GM10847 (cell line): ENCODE data around the gene NCKAP5L.

Source experiments
- POLR2A ChIP-seq: IDR thresholded peaks from 2 replicates; pipeline ENCODE4 v1.6.1; 2011; ENCODE audit not compliant: insufficient read length; ENCODE audit errors: extremely low read depth

NCKAP5L gene

DNA sequence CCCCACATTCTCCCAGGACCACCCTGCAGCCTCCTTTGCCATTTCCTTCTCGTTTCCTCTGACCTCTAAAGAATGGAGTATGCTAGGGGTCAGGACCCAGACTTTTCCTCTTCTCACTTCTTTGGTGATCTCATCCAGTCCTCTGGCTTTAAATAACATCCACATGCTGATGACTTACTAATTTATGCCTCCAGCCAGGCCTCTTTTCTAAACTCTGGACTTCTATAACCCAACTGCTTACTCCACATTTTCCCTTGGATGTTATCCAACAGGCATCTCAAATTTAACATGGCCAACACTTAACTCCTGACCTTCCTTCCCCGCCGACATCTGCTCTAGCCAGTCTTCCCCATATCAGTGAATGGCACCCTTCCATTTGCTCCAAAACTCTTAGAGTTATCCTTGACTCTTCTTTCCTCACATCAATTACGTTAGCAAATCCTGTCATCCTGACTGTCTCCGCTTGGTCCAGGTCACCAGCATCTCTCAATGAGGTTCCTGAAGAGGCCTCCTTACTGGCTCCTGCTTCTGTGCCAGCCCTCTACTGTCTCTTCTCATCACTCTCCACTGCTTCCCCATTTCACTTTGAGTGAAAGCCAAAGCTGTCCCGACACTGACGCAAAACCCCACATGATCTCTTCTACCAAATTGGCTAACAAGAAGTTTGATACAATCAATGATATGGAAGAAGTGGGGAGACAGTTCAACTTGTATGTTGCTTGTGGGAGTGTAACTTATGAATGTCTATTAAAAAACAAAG lies 44.1 kb downstream of the NCKAP5L start:
- TF ChIP-seq POLR2A = no peak

DNA sequence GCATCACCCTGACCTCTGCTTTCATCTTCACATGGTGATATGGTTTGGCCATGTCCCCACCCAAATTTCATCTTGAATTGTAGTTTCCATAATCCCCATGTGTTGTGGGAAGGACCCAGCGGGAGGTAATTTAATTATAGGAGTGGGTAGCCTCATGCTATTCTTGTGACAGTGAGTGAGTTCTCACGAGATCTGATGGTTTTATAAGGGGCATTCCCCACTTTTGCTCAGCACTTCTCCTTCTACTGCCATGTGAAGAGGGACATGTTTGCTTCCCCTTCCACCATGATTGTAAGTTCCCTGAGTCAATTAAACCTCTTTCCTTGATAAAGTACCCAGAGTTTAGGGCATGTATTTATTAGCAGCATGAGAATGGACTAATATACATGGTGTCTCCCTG lies 48.6 kb downstream of the NCKAP5L start:
- no peak for TF ChIP-seq POLR2A

DNA sequence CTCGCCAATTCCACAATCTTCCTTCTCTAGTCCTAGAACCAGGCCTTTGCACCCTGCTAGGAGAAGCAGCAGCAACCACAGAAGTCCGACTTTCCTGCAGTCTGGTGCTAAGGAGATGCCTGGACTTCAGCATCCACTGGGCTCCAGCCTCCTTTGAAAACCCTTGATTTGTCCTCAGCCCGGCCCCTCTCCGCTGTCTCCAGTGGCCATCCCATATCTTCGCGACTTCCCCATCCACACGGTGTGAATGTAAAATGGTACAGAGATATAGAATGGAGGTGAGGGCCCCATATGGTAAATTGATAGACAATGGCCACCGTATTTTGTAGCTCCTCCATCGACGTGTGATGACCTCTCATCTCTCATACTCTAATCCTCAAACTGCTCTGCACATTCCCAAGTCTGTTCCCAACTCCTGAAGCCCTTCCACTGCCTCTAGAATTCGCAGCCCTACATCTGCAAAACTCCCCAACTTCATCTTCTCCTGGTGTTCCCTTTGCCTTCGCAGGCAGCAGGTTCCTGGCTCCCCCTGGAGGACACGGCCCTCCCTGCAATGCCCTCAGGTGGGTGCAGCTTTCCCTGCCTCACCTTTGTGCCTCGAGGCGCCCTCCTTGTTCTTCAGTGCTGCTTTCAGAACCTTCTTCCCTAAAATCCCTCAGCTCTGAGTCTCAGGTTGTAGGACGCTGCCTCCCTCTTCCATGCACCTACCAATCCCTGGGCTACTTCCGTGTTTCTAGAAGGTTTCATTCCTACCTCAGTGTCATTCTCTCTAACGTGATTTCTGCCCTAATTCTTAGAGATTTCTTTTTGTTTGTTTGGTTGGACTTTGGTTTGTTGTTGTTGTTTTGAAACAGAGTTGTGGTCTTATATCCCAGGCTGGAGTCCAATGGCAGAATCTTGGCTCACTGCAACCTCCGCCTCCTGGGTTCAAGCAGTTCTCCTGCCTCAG lies 50.1 kb downstream of the NCKAP5L start:
- TF ChIP-seq POLR2A = no peak

DNA sequence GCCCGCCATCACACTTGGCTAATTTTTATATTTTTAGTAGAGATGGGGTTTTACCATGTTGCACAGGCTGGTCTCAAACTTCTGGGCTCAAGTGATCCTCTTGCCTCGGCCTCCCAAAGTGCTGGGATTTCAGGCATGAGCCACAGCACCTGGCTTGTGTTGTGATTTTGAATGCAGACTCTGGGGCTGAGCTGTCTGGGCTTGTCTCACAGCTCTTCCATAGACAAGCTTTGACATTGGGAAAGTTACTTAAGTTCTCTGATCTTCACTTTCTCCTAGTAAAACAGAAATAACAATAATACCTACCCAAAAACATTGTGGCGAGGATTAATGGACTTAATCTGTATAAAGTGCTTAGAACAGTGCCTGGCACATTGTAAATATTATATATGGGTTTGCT lies 50.9 kb downstream of the NCKAP5L start:
- no peak for TF ChIP-seq POLR2A

DNA sequence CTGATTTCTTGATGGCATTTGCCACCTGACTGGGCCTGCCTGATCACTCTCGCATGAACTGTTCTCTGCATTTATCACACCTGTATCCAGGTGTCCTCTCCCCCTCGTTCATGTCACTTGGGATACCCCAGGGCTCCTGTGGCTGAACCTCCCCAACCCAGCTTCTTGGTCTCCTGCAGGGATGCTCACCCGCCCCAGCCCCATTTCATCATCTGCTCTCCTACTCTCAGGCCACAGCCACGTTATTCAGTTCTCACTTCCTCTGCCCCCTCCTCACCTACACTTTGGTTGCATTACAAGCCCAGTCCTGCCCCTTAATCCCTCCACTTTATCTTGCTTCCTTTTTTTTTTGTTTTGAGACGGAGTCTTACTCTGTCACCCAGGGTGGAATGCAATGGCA lies 51.4 kb downstream of the NCKAP5L start:
- no peak for TF ChIP-seq POLR2A

DNA sequence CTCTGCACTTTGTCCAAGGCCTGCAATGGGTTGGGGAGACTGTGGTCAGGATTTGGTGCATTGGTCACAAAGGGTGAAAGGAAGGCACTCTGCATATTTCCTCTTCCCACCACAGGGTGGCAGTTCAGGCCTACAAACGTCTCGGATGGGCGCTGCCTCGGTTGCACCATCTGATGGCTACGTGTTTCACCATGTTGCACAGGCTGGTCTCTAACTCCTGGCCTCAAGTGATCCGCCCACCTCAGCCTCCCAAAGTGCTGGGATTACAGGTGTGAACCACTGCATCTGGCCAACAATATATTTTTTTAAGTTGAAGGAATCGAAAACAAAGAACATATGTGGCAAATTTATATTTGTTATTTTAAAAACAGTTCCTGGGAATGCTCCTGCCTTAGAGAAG lies 51.8 kb downstream of the NCKAP5L start:
- TF ChIP-seq POLR2A = no peak

DNA sequence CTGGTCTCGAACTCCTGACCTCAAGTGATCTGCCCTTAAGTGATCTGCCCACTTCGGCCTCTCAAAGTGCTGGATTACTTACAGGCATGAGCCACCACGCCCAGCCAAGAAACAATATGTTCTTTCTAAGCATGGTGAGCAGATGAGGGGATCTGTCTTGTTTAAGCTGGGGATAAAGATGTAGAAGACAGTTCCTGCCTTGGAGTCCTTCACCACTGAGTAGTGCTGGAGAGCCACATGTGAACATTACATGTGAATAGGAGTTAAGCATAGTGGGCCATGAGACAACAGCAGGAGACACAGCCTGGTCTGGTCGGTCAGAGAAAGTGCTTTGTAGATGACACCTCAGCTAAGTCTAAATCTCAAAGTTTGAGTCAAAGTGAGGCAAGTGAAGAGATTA lies 60.9 kb downstream of the NCKAP5L start:
- no peak for TF ChIP-seq POLR2A

DNA sequence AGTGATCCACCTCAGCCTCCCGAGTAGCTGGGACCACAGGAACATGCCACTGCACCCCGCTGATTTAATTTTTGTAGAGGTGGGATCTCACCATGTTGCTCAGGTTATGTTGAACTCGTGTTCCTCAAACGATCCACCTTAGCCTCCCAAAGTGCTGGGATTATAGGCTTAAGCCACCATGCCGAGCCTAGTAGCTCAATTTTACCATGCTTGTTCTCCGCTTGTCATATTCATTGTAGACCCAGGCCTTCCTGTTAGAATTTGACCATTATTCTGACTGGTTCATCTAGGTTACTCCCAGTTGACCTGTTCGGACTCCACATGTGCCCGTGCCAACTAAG lies 62.1 kb downstream of the NCKAP5L start:
- no peak for TF ChIP-seq POLR2A

DNA sequence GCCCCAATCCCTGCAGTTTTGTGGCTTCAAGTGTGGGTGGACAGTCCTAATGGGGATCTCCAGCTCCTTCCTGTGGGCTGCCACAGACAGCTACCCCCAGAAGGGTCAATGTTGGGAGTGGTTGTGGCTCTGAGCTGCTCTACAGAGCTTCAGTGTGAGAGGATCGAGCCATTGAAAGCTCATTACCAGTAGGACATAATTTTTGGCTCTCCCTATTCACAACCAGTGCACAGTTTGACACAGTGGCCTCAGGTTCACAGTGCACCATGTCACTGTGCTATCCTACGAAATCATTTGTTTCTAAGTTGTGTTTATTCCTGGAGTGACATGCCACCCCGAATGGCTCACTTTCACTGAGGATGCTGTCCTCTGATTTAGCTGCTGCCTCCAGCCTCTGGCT lies 64.1 kb downstream of the NCKAP5L start:
- no peak for TF ChIP-seq POLR2A

DNA sequence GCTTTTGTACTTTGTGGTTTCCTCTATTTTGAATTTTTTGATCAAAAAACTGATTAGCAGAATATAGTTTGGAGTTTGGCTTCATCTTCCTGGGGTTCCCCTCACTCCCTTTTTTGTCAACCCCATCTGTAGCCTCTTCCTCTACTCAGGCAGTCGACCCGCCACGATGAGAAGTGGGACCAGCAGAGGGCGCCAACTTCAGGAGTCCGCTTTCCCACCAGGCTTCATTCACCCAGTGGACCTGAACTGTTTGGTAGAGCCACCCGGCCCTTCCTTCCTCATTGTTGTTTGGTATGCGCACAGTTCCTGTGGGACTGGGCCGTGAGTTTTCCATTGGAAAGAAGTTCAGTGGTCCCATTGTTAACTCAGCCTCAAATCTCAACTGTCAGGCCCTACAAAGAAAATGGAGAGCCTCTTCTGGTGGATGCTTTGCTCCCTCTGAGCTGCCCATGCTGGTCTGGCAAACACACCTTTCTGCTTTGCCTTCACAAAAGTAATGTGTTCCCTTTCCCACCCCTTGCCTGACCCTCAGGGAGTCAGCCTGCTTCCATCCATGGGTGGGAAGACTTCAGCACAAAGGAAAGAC lies 65.1 kb downstream of the NCKAP5L start:
- no peak for TF ChIP-seq POLR2A

DNA sequence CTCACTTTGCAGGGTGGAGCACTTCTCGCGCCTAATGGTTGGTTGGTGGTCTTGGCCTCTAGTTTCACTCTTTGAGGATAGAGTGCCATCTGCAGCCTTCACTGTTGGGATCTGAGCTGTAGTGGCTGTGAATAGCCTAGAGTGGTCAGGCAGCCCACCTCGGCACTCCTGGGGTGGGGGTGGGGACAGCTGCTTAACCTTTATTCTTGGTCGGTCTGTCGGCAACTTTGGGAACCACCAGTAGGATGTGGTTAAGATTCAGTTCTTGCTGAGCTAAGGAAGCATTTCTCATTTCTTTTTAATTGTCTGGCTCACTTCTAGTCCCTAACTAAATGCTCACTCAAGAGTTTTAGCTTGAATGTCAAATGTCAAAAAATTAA lies 65.8 kb downstream of the NCKAP5L start:
- TF ChIP-seq POLR2A = no peak

DNA sequence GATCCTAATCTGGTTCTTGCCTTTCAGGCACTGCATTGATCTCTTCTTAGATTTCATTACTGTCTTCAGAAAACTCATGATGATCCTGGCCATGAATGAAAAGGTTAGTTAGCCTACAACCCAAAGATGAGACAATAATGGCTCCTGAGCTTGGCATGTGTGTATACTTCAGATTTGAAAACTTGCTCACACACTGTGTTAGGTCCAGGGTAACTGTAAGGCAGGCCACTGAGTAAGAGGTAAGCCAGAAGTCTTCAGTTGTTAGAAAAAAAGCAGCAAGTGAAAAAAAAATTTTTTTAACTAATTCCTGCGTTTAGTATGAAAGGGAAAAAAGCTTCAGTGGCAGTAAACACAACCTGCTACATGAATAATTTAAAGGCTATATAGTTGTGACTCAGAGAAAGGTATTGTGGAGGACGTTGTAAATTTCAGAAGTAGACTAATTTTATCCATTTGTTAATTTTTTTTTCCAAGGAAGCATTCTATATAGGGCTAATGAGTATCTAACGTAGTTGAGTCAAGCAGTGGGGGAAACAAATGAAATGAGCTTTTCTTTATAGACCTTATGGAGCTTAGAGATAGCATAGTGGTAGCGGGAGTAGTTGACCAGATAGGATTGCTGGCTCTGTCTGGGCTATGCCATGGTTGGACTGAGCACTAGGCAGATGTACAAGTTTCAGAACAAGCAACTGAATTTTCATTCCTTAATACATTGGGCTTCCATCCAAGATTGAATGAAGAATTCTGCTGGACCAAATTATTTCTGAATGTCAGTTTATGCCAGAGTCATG lies 66.3 kb downstream of the NCKAP5L start:
- no peak for TF ChIP-seq POLR2A

DNA sequence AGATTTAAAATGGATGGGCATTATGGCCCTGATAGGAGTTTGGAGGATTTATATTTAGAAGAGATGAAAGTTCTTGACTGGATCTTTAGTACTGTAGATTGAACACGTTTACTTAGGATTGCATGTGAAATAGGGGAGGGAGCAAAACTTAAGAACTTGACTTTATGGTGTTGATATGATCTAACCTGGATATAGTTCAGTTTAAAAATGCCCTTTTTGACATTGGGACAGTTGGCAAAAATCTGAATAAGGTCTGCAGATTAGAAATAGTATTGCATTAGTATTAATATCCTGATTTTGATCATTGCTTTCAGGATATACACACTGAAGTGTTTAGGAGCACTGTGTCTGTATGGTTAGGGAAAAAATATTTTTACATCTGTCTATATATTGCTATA lies 77.2 kb downstream of the NCKAP5L start:
- TF ChIP-seq POLR2A = no peak

DNA sequence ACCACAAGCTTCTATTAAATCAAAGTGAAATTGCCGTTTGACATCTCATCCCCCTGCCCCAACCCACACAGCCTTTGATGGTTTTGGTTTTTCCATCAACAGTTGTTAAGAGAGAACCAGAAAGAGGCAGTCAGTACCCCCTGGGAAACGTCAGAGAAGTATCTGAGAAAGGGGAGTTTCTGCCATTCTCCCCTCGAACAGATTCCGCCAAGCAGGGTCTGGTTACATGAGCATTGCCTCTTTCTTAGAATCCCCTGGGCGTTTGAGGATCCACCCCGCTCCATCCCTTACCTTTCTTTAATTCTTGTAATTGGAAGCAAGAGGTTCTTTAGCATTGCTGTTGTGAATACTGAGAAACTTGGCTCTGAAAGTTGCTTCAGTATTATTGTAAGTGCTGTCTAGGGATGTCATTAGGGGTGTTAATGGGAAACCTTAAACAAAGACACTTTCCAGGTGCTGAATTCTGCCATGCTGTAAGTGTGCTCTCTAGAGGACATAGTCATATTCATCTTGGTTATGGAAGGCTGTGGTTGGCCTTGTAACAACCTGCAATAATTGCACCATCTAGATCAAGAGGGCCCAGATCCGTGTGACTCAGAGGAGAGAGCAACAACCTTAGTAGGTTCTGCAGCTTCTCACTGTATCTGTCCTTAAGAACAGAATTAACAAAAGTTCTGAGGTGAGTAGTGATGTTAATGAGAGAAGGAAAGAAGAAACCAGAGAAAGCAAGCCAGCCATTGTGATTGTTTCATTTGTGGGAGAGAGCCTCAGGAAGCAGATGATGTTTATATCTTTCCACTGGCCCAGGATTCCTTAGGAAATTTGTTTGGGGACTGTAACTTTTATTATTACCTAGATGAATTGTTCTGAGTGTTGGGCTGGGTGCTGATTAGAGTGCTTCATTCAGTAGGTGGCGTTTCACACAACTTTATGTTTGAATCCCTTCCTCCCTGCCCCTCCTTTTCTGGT lies 77.9 kb downstream of the NCKAP5L start:
- TF ChIP-seq POLR2A = no peak

DNA sequence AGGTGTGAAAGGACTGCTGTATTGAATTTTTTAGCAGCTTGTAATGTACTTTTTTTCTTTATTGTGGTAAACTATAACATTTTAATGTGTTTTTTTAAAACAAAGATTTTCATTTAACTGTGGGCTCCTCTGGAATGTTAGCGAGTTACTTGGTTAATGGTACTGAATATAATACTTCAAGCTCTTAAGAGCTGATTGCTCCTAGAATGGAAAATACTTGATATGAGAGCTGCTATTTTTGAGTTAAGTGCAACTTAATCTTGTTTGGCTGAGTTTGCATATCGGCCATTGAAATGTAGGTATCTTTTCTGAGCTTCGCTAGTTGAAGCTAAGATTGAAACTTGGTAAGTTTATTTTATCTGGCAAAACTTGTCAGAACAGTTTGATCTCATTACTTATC lies 79.4 kb downstream of the NCKAP5L start:
- TF ChIP-seq POLR2A = no peak

DNA sequence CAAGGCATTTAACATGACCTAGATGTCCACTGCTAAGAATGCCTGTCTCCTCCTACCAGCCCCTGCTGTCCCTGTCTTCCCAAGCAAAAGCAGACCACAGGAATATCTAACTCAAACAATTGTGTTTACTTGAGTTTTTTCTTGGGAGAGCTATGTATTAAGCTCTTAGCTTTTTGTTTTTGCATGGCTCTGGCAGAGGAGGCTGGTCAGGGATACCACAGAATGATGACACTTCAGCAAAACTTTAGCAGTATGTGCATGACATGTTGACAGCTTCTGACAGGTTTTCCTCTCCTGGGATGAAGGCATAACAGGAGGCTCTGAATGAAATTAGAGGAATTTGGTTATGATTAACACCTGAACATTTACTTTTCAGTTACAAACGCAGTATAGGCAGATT lies 79.9 kb downstream of the NCKAP5L start:
- TF ChIP-seq POLR2A = no peak
